ENCODE measurements around the gene SH2D1B. TPM values are rescaled to one million over a fixed set of nuclear protein-coding genes. Genes with fewer than 3 reads are reported as not detected.

The SH2D1B gene
- total RNA-seq, 1 experiment from 2014 or later: 0.04 TPM

DNA sequence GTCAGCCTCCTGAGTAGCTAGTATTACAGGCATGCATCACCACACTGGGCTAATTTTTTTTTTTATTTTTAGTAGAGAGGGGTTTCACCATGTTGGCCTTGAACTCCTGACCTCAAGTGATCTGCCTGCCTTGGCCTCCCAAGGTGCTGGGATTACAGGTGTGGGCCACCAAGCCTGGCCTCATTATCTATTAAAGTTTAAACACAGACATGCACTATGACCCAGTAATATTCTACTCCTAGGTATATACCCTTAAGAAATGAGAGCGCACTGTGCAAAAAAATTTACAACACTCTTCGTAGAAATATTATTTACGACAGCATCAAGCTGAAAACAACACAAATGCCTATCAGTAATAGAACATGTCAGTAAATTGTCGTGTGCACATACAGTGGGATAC, 18.6 kb upstream of the SH2D1B start:
- ChIA-PET POLR2A (ENCODE audit: unreplicated experiment) (interaction anchor here (0.6 kb wide), 1 partner anchor 190 kb away, joined by 4 read pairs; no protein-coding TSS in a partner anchor), CTCF (no interaction called here)
- Histone ChIP-seq H3K36me3 (ENCODE audit: low read depth, low read length) (no peaks in the 10 kb centered on the region), H3K4me2 (ENCODE audit: low read length) (no peak overlapping the region), H3K9me3 (ENCODE audit: low read length) (no peaks in the 10 kb centered on the region), H3F3A (ENCODE audit: low read length, unreplicated experiment) (no peaks in the 10 kb centered on the region), H3K9ac (ENCODE audit: low read length) (no peak overlapping the region), H4K20me1 (ENCODE audit: low read length) (no peaks in the 10 kb centered on the region), H3K4me1 (ENCODE audit: insufficient read depth, low read length) (no peaks in the 10 kb centered on the region), H3K27ac (ENCODE audit: low read length) (no peak overlapping the region), H3K4me3 (ENCODE audit: low read length) (no peak overlapping the region), H2AFZ (ENCODE audit: low read length) (no peak overlapping the region), H3K27me3 (ENCODE audit: low read length) (no peaks in the 10 kb centered on the region), H3K9me2 (replicated peaks; ENCODE audit: low read length) (no peaks in the 10 kb centered on the region), H3K79me2 (ENCODE audit: low read length) (no peaks in the 10 kb centered on the region)
- TF ChIP-seq EZH2 (IDR thresholded peaks at IDR 0.05; ENCODE audit: low read length, unreplicated experiment) (no peak), EZH2phosphoT487 (IDR thresholded peaks at IDR 0.05; ENCODE audit: borderline replicate concordance, low read length) (no peak)
- TF ChIP-seq, protein P1, sequence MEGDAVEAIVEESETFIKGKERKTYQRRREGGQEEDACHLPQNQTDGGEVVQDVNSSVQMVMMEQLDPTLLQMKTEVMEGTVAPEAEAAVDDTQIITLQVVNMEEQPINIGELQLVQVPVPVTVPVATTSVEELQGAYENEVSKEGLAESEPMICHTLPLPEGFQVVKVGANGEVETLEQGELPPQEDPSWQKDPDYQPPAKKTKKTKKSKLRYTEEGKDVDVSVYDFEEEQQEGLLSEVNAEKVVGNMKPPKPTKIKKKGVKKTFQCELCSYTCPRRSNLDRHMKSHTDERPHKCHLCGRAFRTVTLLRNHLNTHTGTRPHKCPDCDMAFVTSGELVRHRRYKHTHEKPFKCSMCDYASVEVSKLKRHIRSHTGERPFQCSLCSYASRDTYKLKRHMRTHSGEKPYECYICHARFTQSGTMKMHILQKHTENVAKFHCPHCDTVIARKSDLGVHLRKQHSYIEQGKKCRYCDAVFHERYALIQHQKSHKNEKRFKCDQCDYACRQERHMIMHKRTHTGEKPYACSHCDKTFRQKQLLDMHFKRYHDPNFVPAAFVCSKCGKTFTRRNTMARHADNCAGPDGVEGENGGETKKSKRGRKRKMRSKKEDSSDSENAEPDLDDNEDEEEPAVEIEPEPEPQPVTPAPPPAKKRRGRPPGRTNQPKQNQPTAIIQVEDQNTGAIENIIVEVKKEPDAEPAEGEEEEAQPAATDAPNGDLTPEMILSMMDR (conservative IDR thresholded peaks at IDR 0.05; ENCODE audit: low read depth, low read length): no peak
- intact Hi-C loops (cut with micrococcal nuclease): no loop called here
- ATAC-seq: no peak
- no peak for DNase-seq
- no TSS peak for BruUV-seq (replicated peaks)

DNA sequence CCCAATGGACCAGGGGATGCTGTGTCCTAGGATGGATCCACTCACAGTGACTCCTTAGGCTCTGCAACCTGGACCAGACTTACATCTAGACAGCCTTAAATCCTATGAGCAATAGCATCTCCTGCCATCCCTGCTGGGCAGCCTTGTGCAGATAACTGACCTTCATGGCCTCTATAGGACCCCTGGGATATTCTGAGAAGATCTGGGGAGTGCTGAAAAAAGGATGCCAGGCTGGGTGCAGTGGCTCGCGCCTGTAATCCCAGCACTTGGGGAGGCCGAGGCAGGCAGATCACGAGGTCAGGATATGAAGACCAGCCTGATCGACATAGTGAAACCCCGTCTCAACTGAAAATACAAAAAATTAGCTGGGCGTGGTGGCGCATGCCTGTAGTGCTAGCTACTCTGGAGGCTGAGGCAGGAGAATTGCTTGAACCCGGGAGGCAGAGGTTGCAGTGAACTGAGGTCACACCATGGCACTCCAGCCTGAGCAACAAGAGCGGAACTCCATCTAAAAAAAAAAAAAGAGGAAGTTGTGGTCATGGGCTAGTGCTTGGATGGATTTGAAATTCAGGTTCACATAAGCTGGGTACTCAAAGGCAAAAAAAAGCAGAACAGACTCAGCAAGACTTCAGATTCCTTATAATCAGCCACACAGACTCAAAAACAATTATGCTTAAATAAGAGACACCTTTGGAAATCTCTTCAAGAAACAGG, 10.9 kb upstream of the SH2D1B start:
- H3K4me1 ChIP-seq (ENCODE audit: insufficient read depth, low read length): peaks cover 16% of the 10 kb centered on the region; the same call in 1 of the 2 replicates
- ChIA-PET POLR2A (ENCODE audit: unreplicated experiment) (no interaction called here), CTCF (interaction anchor here (0.6 kb wide), 1 partner anchor 25 kb away, joined by 4 read pairs; no protein-coding TSS in a partner anchor)
- H3K4me2 ChIP-seq (ENCODE audit: low read length): no peak overlapping the region
- H3K4me3 ChIP-seq (ENCODE audit: low read length): no peak overlapping the region
- H3K9me2 ChIP-seq (replicated peaks; ENCODE audit: low read length): no peaks in the 10 kb centered on the region
- no peaks in the 10 kb centered on the region for H3K9me3 ChIP-seq (ENCODE audit: low read length)
- intact Hi-C loops (cut with micrococcal nuclease): no loop called here
- H3K27ac ChIP-seq (ENCODE audit: low read length): no peak overlapping the region
- H3F3A ChIP-seq (ENCODE audit: low read length, unreplicated experiment): no peaks in the 10 kb centered on the region
- H2AFZ ChIP-seq (ENCODE audit: low read length): no peak overlapping the region
- H3K27me3 ChIP-seq (ENCODE audit: low read length): no peaks in the 10 kb centered on the region
- H4K20me1 ChIP-seq (ENCODE audit: low read length): no peaks in the 10 kb centered on the region
- no peaks in the 10 kb centered on the region for H3K79me2 ChIP-seq (ENCODE audit: low read length)
- no TSS peak for BruUV-seq (replicated peaks)
- H3K36me3 ChIP-seq (ENCODE audit: low read depth, low read length): no peaks in the 10 kb centered on the region
- H3K9ac ChIP-seq (ENCODE audit: low read length): no peak overlapping the region
- TF ChIP-seq, protein P1 (conservative IDR thresholded peaks at IDR 0.05; ENCODE audit: low read depth, low read length): no peak
- TF ChIP-seq EZH2phosphoT487 (IDR thresholded peaks at IDR 0.05; ENCODE audit: borderline replicate concordance, low read length): no peak
- DNase-seq (no peak), ATAC-seq (no peak)
